GM23248 (cell line): ENCODE data around the gene CDCA7L. TPM values are rescaled to one million over a fixed set of nuclear protein-coding genes. Genes with fewer than 3 reads are reported as not detected.

Source experiments
- DNase-seq: peaks from one replicate; pipeline ENCODE4 v3.0.0-alpha.2; 2015
- H2AFZ ChIP-seq: fragments of 200-600 bp; sonication (generic); 2 replicates; pipeline ENCODE4 v1.6.1; 2016; ENCODE audit warnings: antibody characterized with exemption
- H3F3A ChIP-seq: fragments of 200-600 bp; sonication (generic); 2 replicates; pipeline ENCODE4 v1.6.1; 2016; ENCODE audit warnings: mild to moderate bottlenecking, antibody characterized with exemption, mixed run types; ENCODE audit not compliant: insufficient read depth
- H3K27ac ChIP-seq: fragments of 200-600 bp; sonication (generic); 2 replicates; pipeline ENCODE4 v1.5.1; 2016; ENCODE audit warnings: mild to moderate bottlenecking
- H3K27me3 ChIP-seq: fragments of 200-600 bp; sonication (generic); replicated peaks from 2 replicates; pipeline ENCODE4 v1.6.1; 2016; ENCODE audit warnings: mild to moderate bottlenecking; ENCODE audit not compliant: insufficient read depth
- H3K36me3 ChIP-seq: fragments of 200-600 bp; sonication (generic); 2 replicates; pipeline ENCODE4 v1.6.1; 2016; ENCODE audit warnings: low read depth, mild to moderate bottlenecking
- H3K4me1 ChIP-seq: fragments of 200-600 bp; sonication (generic); 2 replicates; pipeline ENCODE4 v1.6.1; 2016; ENCODE audit warnings: mild to moderate bottlenecking; ENCODE audit not compliant: insufficient read depth
- H3K4me2 ChIP-seq: fragments of 200-600 bp; sonication (generic); one replicate; pipeline ENCODE4 v1.6.1; 2016; ENCODE audit warnings: mild to moderate bottlenecking; ENCODE audit not compliant: unreplicated experiment
- H3K4me3 ChIP-seq: fragments of 200-600 bp; sonication (generic); 2 replicates; pipeline ENCODE4 v1.5.1; 2016; ENCODE audit warnings: mild to moderate bottlenecking
- H3K79me2 ChIP-seq: fragments of 200-600 bp; sonication (generic); 2 replicates; pipeline ENCODE4 v1.6.1; 2016; ENCODE audit warnings: mild to moderate bottlenecking; ENCODE audit not compliant: insufficient read depth
- H3K9ac ChIP-seq: fragments of 200-600 bp; sonication (generic); 2 replicates; pipeline ENCODE4 v1.6.1; 2016; ENCODE audit warnings: mild to moderate bottlenecking
- H3K9me2 ChIP-seq: fragments of 200-600 bp; sonication (generic); 2 replicates; pipeline ENCODE4 v1.6.1; 2016; ENCODE audit warnings: mixed run types, mild to moderate bottlenecking, moderate library complexity; ENCODE audit not compliant: insufficient read depth
- H3K9me3 ChIP-seq: fragments of 200-600 bp; sonication (generic); one replicate; pipeline ENCODE4 v1.6.1; 2017; ENCODE audit warnings: low read depth
- H4K20me1 ChIP-seq: fragments of 200-600 bp; sonication (generic); 2 replicates; pipeline ENCODE4 v1.6.0; 2016; ENCODE audit not compliant: insufficient read depth
- EZH2 ChIP-seq: fragments of 200-600 bp; sonication (generic); IDR thresholded peaks from 2 replicates; pipeline ENCODE4 v1.6.1; 2018; ENCODE audit warnings: antibody characterized with exemption, mild to moderate bottlenecking; ENCODE audit not compliant: insufficient read depth, poor library complexity, severe bottlenecking
- EZH2phosphoT487 ChIP-seq: fragments of 200-600 bp; sonication (generic); IDR thresholded peaks from 2 replicates; pipeline ENCODE4 v1.6.1; 2018; ENCODE audit warnings: antibody characterized with exemption, moderate library complexity, mild to moderate bottlenecking, low read depth; ENCODE audit not compliant: insufficient read depth
- WGBS, 2 experiments: methylation state at CpG; one replicate each; pipeline ENCODE4 v1.1.6; 2015 to 2017; ENCODE audit warnings: low lambda C conversion rate in 2 of 2, low coverage in 1 of 2; ENCODE audit errors: missing lambda C conversion rate in 2 of 2; 5-methylcytosine and 5-hydroxymethylcytosine counted together
- in situ Hi-C: fragments of 300-500 bp; cut with MboI; formaldehyde crosslinking; loops from 2 replicates; pipeline ENCODE4 v1.15.0; 2020
- polyA plus RNA-seq: library from polyadenylated mRNA; unstranded; fragments of >200 nt; fragmentation: Nextera tagmentation; extraction: Ambion mirVana; gene quantifications from 2 replicates; pipeline ENCODE4 v1.2.1, GENCODE V29; 2016
- total RNA-seq: library from RNA; depleted of rRNA; stranded (reverse); fragments of >200 nt; shearing (Covaris generic); gene quantifications from 2 replicates; pipeline ENCODE4 v1.2.3, GENCODE V29; 2014

Gene CDCA7L
- total and polyA plus RNA-seq, 2 experiments from 2014 or later: 44.1 to 45.9 TPM

- H3K4me1 ChIP-seq: no peaks in the 10 kb centered on the region
- H3K4me2 ChIP-seq: no peak overlapping the region
- WGBS, 2 experiments: 23 to 36% methylated on average over 2 of the region's 2 CpGs
- H3K79me2 ChIP-seq: no peaks in the 10 kb centered on the region
- no peak overlapping the region for H2AFZ ChIP-seq
- H3K9me2 ChIP-seq: no peaks in the 10 kb centered on the region
- no peak overlapping the region for H3K9ac ChIP-seq
- no peak for DNase-seq
- H3K4me3 ChIP-seq: no peak overlapping the region
- no peak for TF ChIP-seq EZH2
- no peak for TF ChIP-seq EZH2phosphoT487
- H4K20me1 ChIP-seq: no peaks in the 10 kb centered on the region
- no peaks in the 10 kb centered on the region for H3K36me3 ChIP-seq
- H3K9me3 ChIP-seq: no peaks in the 10 kb centered on the region
- H3K27ac ChIP-seq: no peak overlapping the region
- H3K27me3 ChIP-seq: no peaks in the 10 kb centered on the region
- in situ Hi-C loops: no loop called here
- H3F3A ChIP-seq: no peaks in the 10 kb centered on the region
Measured at GRCh38 chr7:21981524-21981923, 35.8 kb upstream of the CDCA7L start.

- Histone ChIP-seq H3K79me2 (no peaks in the 10 kb centered on the region), H3K36me3 (no peaks in the 10 kb centered on the region), H2AFZ (no peak overlapping the region), H3K4me3 (no peak overlapping the region), H4K20me1 (no peaks in the 10 kb centered on the region), H3K27ac (no peak overlapping the region), H3K27me3 (no peaks in the 10 kb centered on the region), H3K9me2 (no peaks in the 10 kb centered on the region), H3K4me2 (no peak overlapping the region), H3K4me1 (no peaks in the 10 kb centered on the region), H3F3A (no peaks in the 10 kb centered on the region), H3K9ac (no peak overlapping the region), H3K9me3 (no peaks in the 10 kb centered on the region)
- TF ChIP-seq EZH2phosphoT487 (no peak), EZH2 (no peak)
- WGBS, 2 experiments: 50 to 51% methylated on average over 5 of the region's 5 CpGs
- in situ Hi-C loops: no loop called here
- no peak for DNase-seq
Measured at GRCh38 chr7:21980926-21981500, 35.3 kb upstream of the CDCA7L start.

- H3K36me3 ChIP-seq: no peaks in the 10 kb centered on the region
Measured at GRCh38 chr7:21972397-21972784, 26.7 kb upstream of the CDCA7L start.

GRCh38 chr7:21971780-21972396 is 26.2 kb upstream of the CDCA7L start:
- WGBS, 2 experiments: 81 to 85% methylated on average over 6 of the region's 6 CpGs
- H3K79me2 ChIP-seq: no peaks in the 10 kb centered on the region
- no peaks in the 10 kb centered on the region for H4K20me1 ChIP-seq

More at GRCh38 chr7:21972397-21972784, 26.7 kb upstream of the CDCA7L start:
- Histone ChIP-seq H2AFZ (no peak overlapping the region), H3K4me3 (no peak overlapping the region), H3K27me3 (no peaks in the 10 kb centered on the region), H3K9me3 (no peaks in the 10 kb centered on the region), H3K27ac (no peak overlapping the region), H3K4me1 (no peaks in the 10 kb centered on the region), H3K79me2 (no peaks in the 10 kb centered on the region), H3K9ac (no peak overlapping the region), H4K20me1 (no peaks in the 10 kb centered on the region), H3K4me2 (no peak overlapping the region), H3F3A (no peaks in the 10 kb centered on the region), H3K9me2 (no peaks in the 10 kb centered on the region)
- in situ Hi-C loops: no loop called here
- 64 to 66% methylated on average over 5 of the region's 5 CpGs for WGBS, 2 experiments
- DNase-seq: no peak
- TF ChIP-seq EZH2: no peak
- TF ChIP-seq EZH2phosphoT487: no peak

GRCh38 chr7:21969822-21970221 is 24.1 kb upstream of the CDCA7L start:
- no peak overlapping the region for H2AFZ ChIP-seq
- no peaks in the 10 kb centered on the region for H3F3A ChIP-seq
- H3K36me3 ChIP-seq: no peaks in the 10 kb centered on the region
- no peaks in the 10 kb centered on the region for H3K4me1 ChIP-seq
- no peaks in the 10 kb centered on the region for H3K27me3 ChIP-seq
- no peaks in the 10 kb centered on the region for H3K9me2 ChIP-seq
- no peak overlapping the region for H3K9ac ChIP-seq
- H3K4me3 ChIP-seq: no peak overlapping the region
- H3K27ac ChIP-seq: no peak overlapping the region
- TF ChIP-seq EZH2: no peak
- TF ChIP-seq EZH2phosphoT487: no peak
- H3K9me3 ChIP-seq: no peaks in the 10 kb centered on the region
- DNase-seq: no peak
- in situ Hi-C loops: no loop called here
- H3K4me2 ChIP-seq: no peak overlapping the region
- no peaks in the 10 kb centered on the region for H4K20me1 ChIP-seq
- no peaks in the 10 kb centered on the region for H3K79me2 ChIP-seq

More at GRCh38 chr7:21971780-21972396, 26.2 kb upstream of the CDCA7L start:
- Histone ChIP-seq H3F3A (no peaks in the 10 kb centered on the region), H3K9me3 (no peaks in the 10 kb centered on the region), H3K4me2 (no peak overlapping the region), H2AFZ (no peak overlapping the region), H3K36me3 (no peaks in the 10 kb centered on the region), H3K27me3 (no peaks in the 10 kb centered on the region), H3K27ac (no peak overlapping the region), H3K4me1 (no peaks in the 10 kb centered on the region), H3K9me2 (no peaks in the 10 kb centered on the region), H3K9ac (no peak overlapping the region), H3K4me3 (no peak overlapping the region)
- TF ChIP-seq EZH2phosphoT487 (no peak), EZH2 (no peak)
- DNase-seq: no peak
- in situ Hi-C loops: no loop called here
